ENCODE results near the gene HHIPL1.

Gene HHIPL1

GRCh38 chr14:99651953-99652746, 7.2 kb downstream of the HHIPL1 start:
- TF ChIP-seq, protein P1, sequence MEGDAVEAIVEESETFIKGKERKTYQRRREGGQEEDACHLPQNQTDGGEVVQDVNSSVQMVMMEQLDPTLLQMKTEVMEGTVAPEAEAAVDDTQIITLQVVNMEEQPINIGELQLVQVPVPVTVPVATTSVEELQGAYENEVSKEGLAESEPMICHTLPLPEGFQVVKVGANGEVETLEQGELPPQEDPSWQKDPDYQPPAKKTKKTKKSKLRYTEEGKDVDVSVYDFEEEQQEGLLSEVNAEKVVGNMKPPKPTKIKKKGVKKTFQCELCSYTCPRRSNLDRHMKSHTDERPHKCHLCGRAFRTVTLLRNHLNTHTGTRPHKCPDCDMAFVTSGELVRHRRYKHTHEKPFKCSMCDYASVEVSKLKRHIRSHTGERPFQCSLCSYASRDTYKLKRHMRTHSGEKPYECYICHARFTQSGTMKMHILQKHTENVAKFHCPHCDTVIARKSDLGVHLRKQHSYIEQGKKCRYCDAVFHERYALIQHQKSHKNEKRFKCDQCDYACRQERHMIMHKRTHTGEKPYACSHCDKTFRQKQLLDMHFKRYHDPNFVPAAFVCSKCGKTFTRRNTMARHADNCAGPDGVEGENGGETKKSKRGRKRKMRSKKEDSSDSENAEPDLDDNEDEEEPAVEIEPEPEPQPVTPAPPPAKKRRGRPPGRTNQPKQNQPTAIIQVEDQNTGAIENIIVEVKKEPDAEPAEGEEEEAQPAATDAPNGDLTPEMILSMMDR (IDR thresholded peaks at IDR 0.05) = no peak

GRCh38 chr14:99654235-99654985, 9.5 kb downstream of the HHIPL1 start:
- TF ChIP-seq, protein P1 (IDR thresholded peaks at IDR 0.05) = no peak

GRCh38 chr14:99655521-99655920, 10.6 kb downstream of the HHIPL1 start:
- TF ChIP-seq, protein P1 (IDR thresholded peaks at IDR 0.05) = no peak

DNA sequence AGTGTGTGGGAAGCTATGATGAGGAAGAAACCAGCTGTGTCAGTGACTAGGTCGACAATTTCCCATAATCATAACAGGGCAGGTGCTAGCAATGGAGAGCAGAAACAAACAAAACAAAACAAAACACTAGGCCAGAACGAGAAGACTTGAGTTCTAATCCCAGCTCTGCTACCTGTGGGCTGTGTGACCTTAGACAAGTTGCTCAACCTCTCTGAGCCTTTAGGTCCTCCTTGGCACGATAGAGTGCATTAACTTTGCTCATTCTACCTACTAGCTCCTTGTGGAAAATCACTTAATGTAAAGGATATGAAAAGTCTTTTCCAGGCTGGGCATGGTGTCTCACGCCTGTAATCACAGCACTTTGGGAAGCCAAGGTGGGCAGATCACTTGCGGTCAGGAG, 11.2 kb downstream of the HHIPL1 start:
- TF ChIP-seq, protein P1 (IDR thresholded peaks at IDR 0.05) = no peak

DNA sequence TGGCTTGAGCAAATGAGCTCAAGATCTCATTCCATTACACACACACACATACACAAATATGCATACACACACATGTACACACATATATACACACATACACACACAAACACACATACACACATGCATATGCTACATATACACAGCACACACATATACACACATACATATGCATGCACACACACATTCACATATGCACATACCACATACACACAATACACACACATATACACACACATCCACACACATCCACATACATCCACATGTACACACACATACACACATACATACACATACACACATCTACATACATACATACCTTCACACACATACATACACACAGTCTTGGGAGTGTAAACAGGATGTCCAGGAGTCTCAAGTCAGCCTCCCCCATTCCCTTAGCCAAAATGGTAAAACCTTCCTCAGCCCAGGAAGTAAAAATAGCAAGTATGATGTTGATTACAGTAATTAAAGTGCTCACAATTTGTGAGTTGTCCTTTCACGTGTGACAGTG, 12.8 kb downstream of the HHIPL1 start:
- TF ChIP-seq, protein P1 (IDR thresholded peaks at IDR 0.05) = no peak

DNA sequence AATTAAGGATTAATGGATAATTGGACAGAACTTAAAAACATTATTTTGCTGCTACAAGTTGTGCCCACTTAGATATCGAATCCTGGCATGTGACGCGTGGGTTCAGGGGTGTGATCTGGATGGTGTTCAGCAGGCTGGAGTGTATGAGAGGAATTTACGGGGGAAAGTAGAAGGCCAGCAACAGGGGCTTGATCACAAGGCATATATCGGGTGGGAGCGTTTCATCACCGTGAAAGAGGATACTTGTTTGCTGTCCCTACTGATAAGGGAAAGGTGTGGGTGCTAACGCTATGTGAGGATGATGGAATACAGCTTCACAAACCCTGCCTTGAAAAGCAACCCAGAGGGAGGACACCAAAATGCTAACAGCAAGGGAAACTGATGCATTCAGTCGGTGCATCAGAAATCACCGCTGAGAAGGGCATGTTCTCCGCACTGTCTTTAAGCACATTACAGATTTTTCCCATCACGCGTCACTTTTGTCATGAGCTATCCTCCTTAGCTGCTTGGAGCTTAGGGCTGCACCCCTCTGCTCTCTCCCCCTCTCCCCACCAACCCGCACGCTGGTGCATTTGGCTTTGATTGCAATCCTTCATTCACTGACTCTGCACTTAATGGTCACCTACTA, 13.4 kb downstream of the HHIPL1 start:
- TF ChIP-seq, protein P1 (IDR thresholded peaks at IDR 0.05) = no peak

GRCh38 chr14:99659333-99659741, 14.4 kb downstream of the HHIPL1 start:
- TF ChIP-seq, protein P1 (IDR thresholded peaks at IDR 0.05) = no peak
